EL (cell line): Measurements from ENCODE around the gene DOCK4.
A peak's percentile ranks its signal among the peaks of the same experiment; 100 is the strongest.
"Not testable (repeated sequence)": the region's sequence is repeated elsewhere in the genome, so short reads cannot be mapped to it uniquely, and the experiment has no call there.

Experiments used
- DNase-seq: peaks from one replicate; pipeline ENCODE4 v3.0.0-alpha.2; 2016

Gene DOCK4

DNA sequence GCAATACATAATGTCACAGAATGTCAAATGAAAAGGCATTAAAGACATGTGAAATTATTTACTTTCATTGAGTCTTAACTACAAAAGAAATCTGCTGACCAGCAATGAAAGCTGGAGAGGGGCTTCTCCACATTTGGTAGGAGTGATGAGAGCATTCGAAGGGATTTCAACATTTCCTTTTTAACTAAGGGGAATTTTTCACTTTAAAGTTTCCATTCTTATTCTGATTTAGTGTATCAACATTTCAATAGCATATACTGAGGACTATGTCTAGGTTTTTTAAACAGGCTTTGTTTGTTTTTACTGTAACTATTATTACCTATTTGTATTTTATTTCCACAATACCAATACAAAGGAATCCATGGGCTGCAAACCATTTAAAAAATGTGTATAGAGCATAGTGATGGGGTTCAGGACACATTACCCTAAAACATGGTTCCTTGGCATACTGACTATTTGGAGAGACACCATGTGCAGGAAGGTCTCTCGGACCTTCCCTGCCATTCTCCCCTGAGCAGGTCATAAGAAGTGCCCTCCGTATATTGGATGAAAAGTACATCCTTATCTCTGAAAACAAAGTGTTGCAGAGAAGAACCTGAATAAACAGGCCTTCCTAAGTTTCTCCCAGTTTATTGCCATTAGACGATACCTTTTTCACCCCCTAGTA lies 278.7 kb downstream of the DOCK4 start:
- DNase-seq = no peak

- no peak for DNase-seq
These were observed 285.9 kb downstream of the DOCK4 start for GRCh38 chr7:111920329-111920728.

DNA sequence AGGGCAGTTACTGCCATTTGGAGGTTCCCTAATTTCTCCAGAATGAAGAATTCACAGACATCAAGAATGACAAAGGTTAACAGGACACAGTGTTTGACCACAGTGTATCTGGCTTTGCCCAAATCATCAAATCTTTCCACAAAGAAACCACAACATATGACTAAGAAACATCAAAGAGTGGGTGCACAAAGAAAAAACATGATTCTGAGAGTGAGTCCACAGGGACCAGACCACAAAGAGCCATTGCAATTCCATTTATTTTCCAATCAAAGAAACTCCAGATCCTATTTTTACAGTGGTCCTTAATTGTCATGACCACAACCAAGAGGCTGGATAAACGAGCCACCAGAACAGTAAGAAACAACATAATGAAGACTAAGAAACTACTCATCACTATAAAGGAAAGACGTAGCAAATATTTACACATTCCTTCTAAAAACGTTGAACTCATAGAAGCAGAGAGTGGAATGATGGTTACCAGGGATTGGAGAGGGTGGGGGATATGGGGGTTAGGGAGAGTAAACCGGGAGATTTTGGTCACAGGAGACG lies 286.5 kb downstream of the DOCK4 start:
- DNase-seq = peak; percentile 17

DNA sequence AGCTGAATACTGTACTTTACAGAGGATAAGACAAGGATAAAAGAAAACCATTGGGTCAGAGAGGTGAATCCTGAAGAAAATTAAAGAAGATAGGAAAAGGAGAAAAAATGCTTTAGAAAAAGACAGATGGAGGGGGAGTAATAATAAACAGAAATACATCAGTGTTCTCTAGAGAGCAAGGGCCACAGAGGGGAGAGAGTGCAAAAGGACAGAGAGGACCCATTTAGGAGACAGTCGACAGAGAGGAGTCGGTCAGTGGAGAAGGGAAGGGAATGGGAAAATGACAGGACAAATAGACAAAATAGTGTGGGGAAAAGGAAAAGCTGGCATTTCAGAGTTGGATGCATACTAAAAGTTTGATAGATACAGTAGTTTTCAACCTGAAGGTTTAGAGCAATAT lies 287.0 kb downstream of the DOCK4 start:
- no peak for DNase-seq

DNA sequence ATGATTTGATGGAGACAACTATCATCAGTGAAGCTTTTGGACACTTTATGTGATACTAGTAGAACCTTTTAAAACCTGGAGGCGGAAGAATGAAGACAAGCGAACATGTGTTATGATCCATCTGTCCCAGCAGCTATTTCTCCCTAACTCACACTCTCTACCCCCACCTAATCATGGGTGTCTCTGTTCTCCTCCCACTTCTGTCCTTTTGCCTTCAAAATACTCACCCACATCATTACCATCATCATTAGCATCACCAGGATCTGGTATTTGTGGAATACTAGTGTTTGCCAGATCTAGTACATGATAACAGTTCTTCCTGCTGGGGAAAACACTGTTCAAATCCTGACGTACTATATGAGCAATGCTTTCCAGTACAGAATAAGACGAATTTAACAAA lies 287.7 kb downstream of the DOCK4 start:
- DNase-seq = no peak

DNA sequence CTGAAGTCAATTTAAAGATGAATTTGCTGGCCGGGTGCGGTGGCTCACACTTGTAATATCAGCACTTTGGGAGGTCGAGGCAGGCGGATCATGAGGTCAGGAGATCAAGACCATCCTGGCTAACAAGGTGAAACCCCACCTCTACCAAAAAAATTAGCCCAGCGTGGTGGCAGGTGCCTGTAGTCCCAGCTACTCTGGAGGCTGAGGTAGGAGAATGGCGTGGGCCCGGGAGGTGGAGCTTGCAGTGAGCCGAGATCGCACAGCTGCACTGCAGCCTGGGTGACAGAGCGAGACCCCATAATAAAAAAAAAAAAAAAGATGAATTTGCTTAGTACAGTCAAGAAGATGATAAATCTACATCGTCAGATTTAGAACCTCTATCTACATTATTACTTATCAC lies 288.8 kb downstream of the DOCK4 start:
- not testable (repeated sequence) for DNase-seq

DNA sequence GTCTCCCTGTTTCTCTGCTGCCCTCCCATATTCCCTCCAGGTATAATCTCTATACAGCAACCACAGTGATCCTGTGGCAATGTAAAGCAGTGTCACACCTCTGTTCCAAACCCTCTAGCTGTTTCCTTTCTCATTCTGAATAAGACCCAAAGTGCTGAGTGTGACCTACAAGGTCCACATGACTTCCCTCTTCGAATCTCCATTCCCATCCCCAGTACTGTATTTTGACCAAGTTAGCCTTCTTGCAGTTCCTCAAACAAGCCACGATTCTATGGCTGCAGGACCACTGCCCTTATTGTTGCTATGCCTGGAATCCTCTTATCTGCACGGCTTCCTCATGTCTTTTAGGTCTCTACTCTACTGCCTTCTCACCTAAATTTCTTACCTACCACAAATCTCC lies 291.9 kb downstream of the DOCK4 start:
- no peak for DNase-seq

- no peak for DNase-seq
These were observed 294.8 kb downstream of the DOCK4 start for GRCh38 chr7:111911166-111911961.

DNA sequence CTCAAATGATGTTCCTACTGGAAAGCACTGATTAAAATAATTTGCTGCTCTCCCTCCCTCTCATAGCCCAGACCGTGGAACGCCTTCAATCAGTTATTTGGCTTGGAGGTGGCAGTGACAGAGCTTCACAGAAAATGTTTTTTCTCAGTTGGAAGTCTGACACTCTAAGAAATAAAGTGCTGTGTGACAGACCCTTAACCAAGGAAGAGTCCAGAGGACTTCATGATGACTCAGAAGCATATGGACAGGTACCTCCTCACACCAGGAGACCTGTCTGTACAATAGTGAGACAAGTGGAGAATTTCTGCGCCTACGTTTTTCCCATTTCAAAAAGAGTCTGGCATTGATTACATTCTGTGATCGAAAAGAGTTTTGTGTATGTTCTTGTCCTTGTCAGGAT lies 295.5 kb downstream of the DOCK4 start:
- no peak for DNase-seq

GRCh38 chr7:111908673-111909072 lies 297.5 kb downstream of the DOCK4 start:
- not testable (repeated sequence) for DNase-seq

GRCh38 chr7:111903797-111904196 lies 302.4 kb downstream of the DOCK4 start:
- DNase-seq = peak; percentile 1

GRCh38 chr7:111903016-111903415 lies 303.2 kb downstream of the DOCK4 start:
- DNase-seq = no peak

DNA sequence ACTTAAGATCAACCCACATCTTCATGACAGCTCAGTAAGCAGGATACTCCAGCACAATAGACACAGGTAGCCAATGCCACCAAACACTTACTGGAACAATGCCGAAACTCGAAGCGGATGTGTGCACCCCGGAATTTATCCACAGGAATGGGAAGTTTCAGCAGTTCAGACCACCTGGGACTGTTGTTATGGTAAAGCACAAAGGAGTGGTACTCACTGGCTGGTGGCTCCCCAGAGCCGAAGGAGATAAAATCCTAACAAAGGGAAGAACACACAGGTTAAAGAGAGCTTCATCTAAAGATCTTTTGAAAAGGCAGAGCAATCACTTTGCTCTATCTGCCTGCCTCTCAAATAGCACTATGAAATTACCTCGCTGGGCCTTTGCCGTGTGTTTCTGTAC lies 305.9 kb downstream of the DOCK4 start:
- DNase-seq = no peak

DNA sequence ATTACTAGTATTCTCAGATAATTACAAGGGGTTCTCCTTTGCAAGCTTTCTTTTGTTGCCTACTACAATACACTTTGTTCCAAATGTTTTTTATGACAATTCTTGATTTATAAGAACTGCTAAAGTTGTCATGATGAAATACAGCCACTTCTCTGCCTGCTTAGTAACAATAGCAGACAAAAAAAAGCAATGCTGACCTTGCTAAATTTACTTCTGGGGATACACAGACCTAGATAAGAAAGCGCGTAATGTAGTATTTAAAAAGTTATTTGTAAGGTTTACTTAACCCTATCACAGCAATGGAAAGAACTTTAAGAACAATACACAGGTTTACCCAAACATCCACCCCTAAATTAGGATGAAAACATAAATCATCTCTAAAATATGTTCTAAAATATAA lies 311.1 kb downstream of the DOCK4 start:
- DNase-seq = no peak

- DNase-seq = no peak
These were observed 311.7 kb downstream of the DOCK4 start for GRCh38 chr7:111894518-111894917.

DNA sequence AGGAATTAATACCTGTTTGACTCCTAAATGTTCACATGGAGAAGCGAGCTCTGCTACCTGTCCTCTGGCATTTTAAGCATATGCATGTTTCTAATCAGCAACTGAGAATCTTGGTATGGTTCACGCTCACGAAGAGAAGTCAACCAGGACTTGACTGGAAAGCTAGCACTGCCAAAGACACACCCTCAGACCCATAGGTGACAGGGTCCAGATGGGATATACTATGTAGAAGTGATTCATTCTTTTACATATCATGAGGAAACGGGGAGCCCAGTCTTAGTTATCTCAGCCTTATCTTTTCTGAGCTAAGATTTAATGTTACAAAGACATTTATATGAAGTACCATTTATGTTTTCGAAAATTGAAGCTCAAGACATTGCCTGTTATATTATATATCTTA lies 313.0 kb downstream of the DOCK4 start:
- no peak for DNase-seq

DNA sequence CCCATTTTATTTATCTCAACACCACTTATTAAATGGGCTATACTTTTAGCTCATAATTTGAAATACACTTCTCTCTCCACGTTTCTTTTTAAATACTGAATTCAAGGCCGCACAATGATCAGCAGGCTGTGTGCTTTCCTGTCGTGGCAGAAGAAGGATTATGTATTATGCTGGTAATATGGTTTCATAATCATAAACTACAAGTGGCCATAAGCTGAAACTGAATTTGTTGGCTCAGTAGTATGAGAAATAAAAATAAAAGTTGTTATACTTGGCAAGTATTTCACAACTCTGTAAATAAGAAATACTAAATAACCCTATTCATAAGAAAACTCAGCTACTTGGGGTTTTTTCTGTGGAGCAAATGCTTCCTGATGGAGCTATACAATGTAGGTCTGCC lies 313.6 kb downstream of the DOCK4 start:
- no peak for DNase-seq

DNA sequence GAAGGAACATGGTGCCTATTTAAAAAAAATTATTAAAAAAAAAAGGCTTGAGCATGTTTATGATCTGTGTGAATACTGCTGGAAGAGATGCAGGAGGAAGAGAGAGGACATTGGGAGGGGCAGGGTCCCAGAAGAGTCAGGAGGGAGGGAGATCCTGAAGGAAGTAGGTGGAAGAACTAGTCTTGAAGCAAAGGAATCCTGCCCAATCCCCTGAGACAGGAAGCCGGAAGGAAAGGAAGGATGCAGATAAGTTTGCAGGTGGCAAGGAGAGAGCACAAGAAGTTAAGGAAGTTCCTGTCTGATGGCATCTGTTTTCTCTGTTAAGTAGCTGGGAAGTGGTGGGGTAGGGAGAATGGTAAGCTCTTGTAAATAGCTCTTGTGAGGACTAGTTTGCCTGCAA lies 318.5 kb downstream of the DOCK4 start:
- no peak for DNase-seq

GRCh38 chr7:111886233-111886632 lies 320.0 kb downstream of the DOCK4 start:
- no peak for DNase-seq

DNA sequence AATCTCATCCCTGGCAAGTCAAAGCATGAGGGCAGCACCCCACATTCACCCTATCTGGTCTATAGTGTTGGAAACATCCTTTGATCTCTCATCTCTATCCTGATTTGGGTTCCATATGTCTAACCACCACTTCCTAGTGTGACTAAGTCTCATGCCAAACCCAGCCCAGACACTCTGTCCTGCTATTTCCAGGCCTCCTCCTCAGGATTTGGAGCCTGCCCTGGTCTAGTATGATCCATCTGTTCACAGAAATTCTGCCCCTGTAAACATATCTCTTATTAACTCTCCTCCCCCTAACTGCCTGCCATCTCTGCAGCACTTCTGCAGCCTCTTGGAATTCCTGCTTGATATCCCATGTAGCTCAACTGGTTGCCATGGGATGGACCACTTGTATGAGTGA lies 323.0 kb downstream of the DOCK4 start:
- DNase-seq = no peak

- DNase-seq = no peak
These were observed 327.4 kb downstream of the DOCK4 start for GRCh38 chr7:111878785-111879184.

GRCh38 chr7:111877931-111878330 lies 328.3 kb downstream of the DOCK4 start:
- DNase-seq = no peak

DNA sequence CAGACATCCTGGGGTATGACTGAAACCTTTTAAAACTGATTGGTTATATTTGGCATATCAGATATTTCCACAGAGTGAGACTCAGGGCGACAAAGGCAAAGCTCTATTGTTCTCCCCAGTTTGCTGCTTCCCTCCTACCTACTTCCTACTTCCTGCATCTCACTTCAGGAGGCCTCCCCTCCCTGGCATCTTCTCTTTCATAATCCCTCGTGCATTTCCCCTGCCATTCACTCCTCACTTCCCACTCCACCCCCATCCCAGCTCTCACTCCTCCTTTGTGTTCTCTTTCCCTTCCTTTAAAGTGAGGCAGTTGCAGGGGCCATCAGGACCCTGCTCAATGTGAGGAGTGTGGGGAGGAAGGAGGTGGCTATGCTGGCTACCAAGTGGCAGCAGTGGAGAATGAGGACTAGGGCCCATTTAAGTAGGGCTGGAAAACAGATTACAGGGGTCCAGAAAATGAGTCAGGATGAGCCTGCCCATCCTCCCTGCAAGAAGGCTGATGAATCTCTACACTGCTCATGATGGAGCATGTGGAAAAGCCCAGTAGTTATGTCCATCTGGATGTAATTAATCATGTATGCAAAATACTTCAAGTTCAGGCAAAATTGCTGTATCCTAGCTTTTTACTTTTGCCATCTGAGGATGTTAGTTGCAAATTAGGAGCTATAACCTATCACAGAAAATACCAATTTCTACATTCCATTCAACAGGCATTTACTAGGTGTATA lies 332.1 kb downstream of the DOCK4 start:
- DNase-seq = no peak

DNA sequence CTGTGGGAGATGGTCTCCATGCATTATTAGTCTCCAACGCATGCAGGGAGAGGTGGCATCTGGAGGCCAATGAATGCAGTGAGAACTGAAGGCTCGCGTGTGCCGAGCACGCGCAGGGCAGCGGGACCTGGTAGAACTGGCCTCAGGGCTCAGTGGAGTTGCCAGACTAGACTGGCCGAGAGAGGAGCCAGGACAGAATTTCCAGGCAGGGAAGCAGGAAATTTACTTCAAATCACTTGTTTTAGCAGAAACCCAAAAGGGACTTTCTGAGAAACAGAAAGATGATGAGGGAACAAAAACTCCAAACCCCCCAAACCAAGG lies 332.9 kb downstream of the DOCK4 start:
- DNase-seq = no peak
